Uterus (tissue), 4 donors: Measurements from ENCODE around the gene SIRT1. TPM values are rescaled to one million over a fixed set of nuclear protein-coding genes. Genes with fewer than 3 reads are reported as not detected.
"Not testable (repeated sequence)": the region's sequence is repeated elsewhere in the genome, so short reads cannot be mapped to it uniquely, and the experiment has no call there.

ENCODE experiments used
- DNase-seq, 2 donors: peaks; one replicate each; pipeline ENCODE4 v3.0.0-alpha.2; 2019 to 2020
- H3K27ac ChIP-seq, 2 donors: fragments of 200-600 bp; sonication (generic); 1 replicate in 1 of 2; 2 replicates in 1 of 2; pipeline ENCODE4 v1.5.1; 2016 to 2018
- H3K27me3 ChIP-seq, 2 donors: fragments of 200-600 bp; sonication (generic); one replicate each; pipeline ENCODE4 v1.5.1; 2018 to 2019; ENCODE audit warnings: control low read depth in 1 of 2
- H3K36me3 ChIP-seq, 2 donors: fragments of 200-600 bp; sonication (generic); one replicate each; pipeline ENCODE4 v1.5.1; 2019; ENCODE audit warnings: control low read depth in 1 of 2
- H3K4me1 ChIP-seq, 2 donors: fragments of 200-600 bp; sonication (generic); one replicate each; pipeline ENCODE4 v1.5.1; 2018 to 2019; ENCODE audit warnings: control low read depth in 1 of 2
- H3K4me3 ChIP-seq, 2 donors: fragments of 200-600 bp; sonication (generic); 1 replicate in 1 of 2; 2 replicates in 1 of 2; pipeline ENCODE4 v1.5.1; 2018 to 2019; ENCODE audit warnings: mild to moderate bottlenecking in 1 of 2
- H3K9me3 ChIP-seq, 2 donors: fragments of 200-600 bp; sonication (generic); one replicate each; pipeline ENCODE4 v1.5.1; 2019; ENCODE audit warnings: control low read depth in 1 of 2
- POLR2A ChIP-seq, 2 donors: fragments of 450-650 bp; IDR thresholded peaks; one replicate each; pipeline ENCODE4 v1.6.1; 2016; ENCODE audit warnings: antibody characterized with exemption in 2 of 2, mild to moderate bottlenecking in 1 of 2, moderate library complexity in 1 of 2
- intact Hi-C: fragments of 100-400 bp; cut with DNase I; formaldehyde crosslinking; loops from one replicate; pipeline ENCODE4 v1.15.1; 2023; ENCODE audit warnings: low total_unique reads
- small RNA-seq: library from RNA; depleted of rRNA; stranded (forward); fragments of <200 nt; gene quantifications from one replicate; pipeline ENCODE3, GENCODE V24; 2016
- total RNA-seq, 4 donors: library from RNA; depleted of rRNA in 3 of 4; stranded (reverse); fragments of >200 nt in 3 of 4; gene quantifications; one replicate each; pipeline versions ENCODE4 v1.1.0 to v1.2.4, GENCODE V29; 2014 to 2023
- TF ChIP-seq, protein P1 (sequence below), 4 experiments: fragments of 200-600 bp in 2 of 4; fragments of 450-650 bp in 2 of 4; sonication (generic) in 2 of 4; IDR thresholded peaks; one replicate each; pipeline ENCODE4 v1.5.1; 2016 to 2019; ENCODE audit warnings: antibody characterized with exemption in 4 of 4, mild to moderate bottlenecking in 2 of 4, moderate library complexity in 1 of 4
- donor health status: DM: yes; HTN: yes; CAD: no.

Gene SIRT1
- total RNA-seq, 4 donors from 2014 or later, result 9.5 to 47.7 (median 37.1) TPM

DNA sequence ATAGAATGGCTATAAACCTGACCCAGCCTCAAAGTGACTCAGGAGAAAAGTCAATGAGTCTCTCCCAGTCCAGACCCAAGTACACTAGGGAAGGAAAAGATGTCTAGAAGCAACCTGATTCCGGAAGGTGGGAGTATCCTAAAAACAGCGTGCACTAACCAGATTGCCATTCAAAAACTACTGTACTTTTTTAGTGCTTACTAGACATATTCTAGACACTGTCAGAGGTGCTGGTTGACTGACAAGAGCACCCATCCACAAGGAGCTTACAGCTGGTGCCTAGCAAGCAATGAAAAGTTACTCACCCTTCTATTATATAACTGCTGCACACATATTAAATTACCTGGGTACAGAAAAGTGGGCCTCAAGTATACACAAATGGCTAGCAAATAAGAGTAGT is 81.0 kb downstream of the SIRT1 start:
- Histone ChIP-seq H3K9me3 (no peaks in the 10 kb centered on the region), H3K4me3 (no peak overlapping the region), H3K27me3 (no peaks in the 10 kb centered on the region), H3K4me1 (no peaks in the 10 kb centered on the region), H3K27ac (no peak overlapping the region), H3K36me3 (no peaks in the 10 kb centered on the region)
- no peak for TF ChIP-seq POLR2A (IDR thresholded peaks at IDR 0.05)
- TF ChIP-seq, protein P1, sequence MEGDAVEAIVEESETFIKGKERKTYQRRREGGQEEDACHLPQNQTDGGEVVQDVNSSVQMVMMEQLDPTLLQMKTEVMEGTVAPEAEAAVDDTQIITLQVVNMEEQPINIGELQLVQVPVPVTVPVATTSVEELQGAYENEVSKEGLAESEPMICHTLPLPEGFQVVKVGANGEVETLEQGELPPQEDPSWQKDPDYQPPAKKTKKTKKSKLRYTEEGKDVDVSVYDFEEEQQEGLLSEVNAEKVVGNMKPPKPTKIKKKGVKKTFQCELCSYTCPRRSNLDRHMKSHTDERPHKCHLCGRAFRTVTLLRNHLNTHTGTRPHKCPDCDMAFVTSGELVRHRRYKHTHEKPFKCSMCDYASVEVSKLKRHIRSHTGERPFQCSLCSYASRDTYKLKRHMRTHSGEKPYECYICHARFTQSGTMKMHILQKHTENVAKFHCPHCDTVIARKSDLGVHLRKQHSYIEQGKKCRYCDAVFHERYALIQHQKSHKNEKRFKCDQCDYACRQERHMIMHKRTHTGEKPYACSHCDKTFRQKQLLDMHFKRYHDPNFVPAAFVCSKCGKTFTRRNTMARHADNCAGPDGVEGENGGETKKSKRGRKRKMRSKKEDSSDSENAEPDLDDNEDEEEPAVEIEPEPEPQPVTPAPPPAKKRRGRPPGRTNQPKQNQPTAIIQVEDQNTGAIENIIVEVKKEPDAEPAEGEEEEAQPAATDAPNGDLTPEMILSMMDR (IDR thresholded peaks at IDR 0.05), result no peak
- DNase-seq, result no peak
- intact Hi-C loops, result no loop called here

DNA sequence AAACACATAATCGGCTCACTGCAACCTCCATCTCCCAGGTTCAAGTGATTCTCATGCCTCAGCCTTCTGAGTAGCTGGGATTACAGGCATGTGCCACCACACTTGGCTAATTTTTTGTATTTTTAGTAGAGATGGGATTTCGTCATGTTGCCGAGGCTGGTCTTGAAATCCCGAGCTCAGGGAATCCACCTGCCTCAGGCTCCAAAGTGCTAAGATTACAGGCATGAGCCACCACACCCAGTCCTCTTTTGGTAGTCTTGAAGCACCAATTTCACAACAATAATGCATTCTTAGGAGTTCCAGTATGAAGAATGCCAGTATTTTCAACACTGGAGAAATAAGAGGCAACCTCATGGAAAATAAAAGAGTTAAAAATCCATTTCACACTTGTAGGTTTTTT is 81.6 kb downstream of the SIRT1 start:
- H3K27ac ChIP-seq, H3K9me3 ChIP-seq, H3K4me3 ChIP-seq, H3K4me1 ChIP-seq, H3K27me3 ChIP-seq, intact Hi-C loops, DNase-seq, H3K36me3 ChIP-seq: not testable (repeated sequence)

Small RNA genes lying within 50 kb of the gene (small RNA-seq; reads per million reads assigned to genes)
- gene RNU6-523P, result not detected

Other genes starting within 250 kb of the SIRT1 start
- 1 to 10 TPM; 1.5 to 9.8 (median 4.3) TPM for gene CTNNA3, start 188.5 kb upstream of the SIRT1 start, total RNA-seq
- 1 to 10 TPM in 3 of 4 donors, under 1 TPM in 1; 0.77 to 8.8 (median 6.0) TPM for gene DNAJC12, start 46.5 kb upstream of the SIRT1 start, total RNA-seq
- 100 to 1,000 TPM in 1 of 4 donors, 10 to 100 TPM in 3; 31.8 to 119 (median 56.2) TPM for gene HERC4, start 190.6 kb downstream of the SIRT1 start, total RNA-seq
- gene MYPN, start 224.8 kb downstream of the SIRT1 start, total RNA-seq, result not detected